ENCODE results near the gene PCNX2.

The PCNX2 gene

GRCh38 chr1:233242827-233243483, 52.6 kb downstream of the PCNX2 start (continued):
- TF ChIP-seq YY1 (tag by site-specific recombination; IDR thresholded peaks at IDR 0.05) (peak; percentile 15; the same call in 1 of the 2 replicates), ZNF366 (tag by site-specific recombination; conservative IDR thresholded peaks at IDR 0.05) (peak; percentile 72), ZBTB44 (tag by site-specific recombination; IDR thresholded peaks at IDR 0.05) (peak; percentile 80), HOXD13 (CRISPR knock-in tag; IDR thresholded peaks at IDR 0.05; ENCODE audit: borderline replicate concordance) (no peak), ZFP41 (tag by site-specific recombination; IDR thresholded peaks at IDR 0.05; ENCODE audit: borderline replicate concordance) (no peak), RBAK (tag by site-specific recombination; IDR thresholded peaks at IDR 0.05) (no peak), ZNF610 (tag by site-specific recombination; IDR thresholded peaks at IDR 0.05; ENCODE audit: borderline replicate concordance) (no peak), YY2 (tag by site-specific recombination; IDR thresholded peaks at IDR 0.05) (no peak), BCL11B (tag by site-specific recombination; IDR thresholded peaks at IDR 0.05; ENCODE audit: low read depth) (no peak), PRDM4 (tag by site-specific recombination; IDR thresholded peaks at IDR 0.05) (peak; percentile 37), MYNN (tag by site-specific recombination; IDR thresholded peaks at IDR 0.05; ENCODE audit: borderline replicate concordance) (no peak), ZNF747 (tag by site-specific recombination; IDR thresholded peaks at IDR 0.05) (no peak), PRDM6 (tag by site-specific recombination; IDR thresholded peaks at IDR 0.05) (peak; percentile 99), HIC1 (tag by site-specific recombination; IDR thresholded peaks at IDR 0.05) (peak; percentile 51; the same call in 1 of the 2 replicates), ZNF16 (tag by site-specific recombination; IDR thresholded peaks at IDR 0.05; ENCODE audit: low read depth) (no peak), ZNF660 (tag by site-specific recombination; IDR thresholded peaks at IDR 0.05) (0 out of 2 replicates have a peak, but pooled peaks have one; percentile 28), GLI4 (tag by site-specific recombination; IDR thresholded peaks at IDR 0.05) (no peak), ZNF335 (tag by site-specific recombination; conservative IDR thresholded peaks at IDR 0.05) (no peak; the same call in 1 of the 2 replicates), ZNF473 (tag by site-specific recombination; IDR thresholded peaks at IDR 0.05) (no peak), ZNF600 (tag by site-specific recombination; IDR thresholded peaks at IDR 0.05) (peak; percentile 67), ZNF514 (tag by site-specific recombination; IDR thresholded peaks at IDR 0.05) (no peak)
